Fibroblast of pulmonary artery (primary cell): ENCODE results near the gene DDIT3.

ENCODE experiments used
- DNase-seq: peaks from one replicate; pipeline ENCODE4 v3.0.0-alpha.2; 2010; ENCODE audit warnings: low read depth
- H3K4me3 ChIP-seq: replicated peaks from 2 replicates; pipeline ENCODE4 v1.5.1; 2011; ENCODE audit warnings: low read depth, mild to moderate bottlenecking, control low read depth, low read length, moderate library complexity
- CTCF ChIP-seq: IDR thresholded peaks from 2 replicates; pipeline ENCODE4 v1.5.1; 2011; ENCODE audit warnings: mild to moderate bottlenecking, control low read depth, low read length, inconsistent platforms; ENCODE audit errors: missing control alignments

Gene DDIT3

DNA sequence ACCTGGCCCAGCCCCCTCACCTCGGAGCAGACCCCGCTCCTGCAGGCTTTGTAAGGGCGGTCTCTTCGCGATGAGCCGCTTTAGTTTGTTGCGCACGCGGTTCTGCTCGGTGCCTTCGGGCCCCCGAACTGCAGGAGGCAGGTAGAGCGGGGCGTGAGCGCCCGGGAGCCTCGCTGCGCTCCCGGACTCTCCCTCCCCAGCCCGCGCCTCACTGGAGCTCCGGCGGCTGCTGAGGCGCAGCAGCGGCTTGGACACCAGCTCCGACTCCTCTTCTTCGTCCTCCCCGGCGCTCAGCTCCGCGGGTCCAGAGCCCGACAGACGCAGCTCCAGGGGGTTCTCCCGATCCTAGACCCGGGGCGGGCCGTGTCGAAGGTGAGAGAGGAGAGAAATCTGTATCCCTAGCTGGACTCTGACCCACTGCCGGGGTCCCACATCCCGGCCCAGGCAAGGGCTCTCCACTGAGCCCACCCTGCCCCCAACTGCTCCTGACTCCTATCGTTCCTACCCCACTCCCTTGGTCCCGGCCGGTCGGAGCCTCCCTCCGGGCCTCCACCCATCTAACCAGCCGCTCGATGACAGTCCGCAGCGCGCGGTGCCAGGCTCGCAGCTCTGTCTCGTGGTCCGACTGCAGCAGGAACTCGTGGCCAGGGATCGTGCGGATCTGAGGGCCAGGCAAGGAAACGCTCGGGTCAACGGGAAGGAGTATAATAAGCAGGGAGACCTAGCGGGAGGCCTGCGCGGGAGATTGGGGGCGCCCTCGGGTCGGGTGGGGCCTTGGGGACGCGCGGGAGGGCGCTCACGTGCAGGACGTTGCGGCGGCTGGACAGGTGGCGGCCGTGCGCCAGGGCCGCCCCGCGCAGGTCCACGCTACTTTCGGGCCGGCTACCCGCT, 44.8 kb downstream of the DDIT3 start:
- DNase-seq, result no peak
- no peak overlapping the region for H3K4me3 ChIP-seq
- no peak for TF ChIP-seq CTCF

- no peak overlapping the region for H3K4me3 ChIP-seq
- TF ChIP-seq CTCF, result no peak
- DNase-seq, result no peak
Measured at GRCh38 chr12:57474862-57475261, 45.5 kb downstream of the DDIT3 start.

- H3K4me3 ChIP-seq, result no peak overlapping the region
- TF ChIP-seq CTCF, result no peak
- DNase-seq, result no peak
Measured at GRCh38 chr12:57474430-57474829, 45.9 kb downstream of the DDIT3 start.

DNA sequence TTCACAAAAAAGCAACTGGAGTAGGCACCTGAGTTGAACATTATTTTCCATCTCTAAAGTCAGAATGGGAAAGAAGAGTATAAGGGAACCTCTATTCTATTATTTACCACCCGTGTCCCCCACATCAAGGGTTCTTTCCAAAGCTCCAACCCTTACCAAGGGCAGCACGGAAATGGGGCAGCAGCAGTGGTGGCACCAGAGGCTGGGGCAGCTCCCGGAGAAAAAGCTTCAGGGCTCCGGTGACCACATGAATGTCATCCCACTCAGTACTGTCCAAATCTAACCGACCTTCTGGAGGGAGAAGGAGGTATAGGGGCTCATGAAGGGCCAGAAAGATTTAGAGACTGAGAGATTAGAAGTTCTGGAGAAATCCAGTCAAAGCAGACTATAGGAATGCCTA, 46.4 kb downstream of the DDIT3 start:
- H3K4me3 ChIP-seq, result no peak overlapping the region
- DNase-seq, result no peak
- no peak for TF ChIP-seq CTCF

- no peak overlapping the region for H3K4me3 ChIP-seq
- no peak for TF ChIP-seq CTCF
- no peak for DNase-seq
Measured at GRCh38 chr12:57473392-57473791, 46.9 kb downstream of the DDIT3 start.

DNA sequence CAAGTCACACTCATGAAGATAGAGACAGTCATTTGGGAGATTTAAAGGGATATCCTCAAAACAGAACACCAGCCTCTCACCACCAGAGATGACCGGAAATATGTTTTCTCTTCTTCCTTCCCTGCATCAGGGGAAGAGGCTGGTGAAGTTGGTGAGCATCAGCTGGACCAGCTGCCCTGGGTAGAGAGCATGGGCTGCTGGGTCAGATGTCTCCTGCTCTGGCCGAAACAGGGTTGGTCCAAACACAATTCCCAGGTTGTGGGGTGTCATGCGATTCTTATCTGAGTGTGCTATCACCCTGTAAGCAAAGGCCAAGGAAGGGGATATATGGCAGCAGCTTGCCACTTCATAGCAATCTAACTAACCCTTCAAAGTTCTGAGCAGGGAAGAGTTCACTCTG, 47.9 kb downstream of the DDIT3 start:
- H3K4me3 ChIP-seq, result no peak overlapping the region
- TF ChIP-seq CTCF, result no peak
- no peak for DNase-seq

GRCh38 chr12:57471661-57472060, 48.7 kb downstream of the DDIT3 start:
- no peak for TF ChIP-seq CTCF
- H3K4me3 ChIP-seq, result no peak overlapping the region
- no peak for DNase-seq
